Ecto neural progenitor cell (in vitro differentiated cells): ENCODE results near the gene GABPB1.

ENCODE experiments used
- DNase-seq: peaks from one replicate; pipeline ENCODE4 v3.0.0-alpha.2; 2018; ENCODE audit warnings: low spot score

GABPB1 gene

GRCh38 chr15:50344006-50344464 is 11.0 kb downstream of the GABPB1 start:
- no peak for DNase-seq

- no peak for DNase-seq
Measured at GRCh38 chr15:50341616-50342136, 13.3 kb downstream of the GABPB1 start.

- no peak for DNase-seq
Measured at GRCh38 chr15:50340416-50340815, 14.6 kb downstream of the GABPB1 start.

- DNase-seq, result no peak
Measured at GRCh38 chr15:50339717-50340116, 15.3 kb downstream of the GABPB1 start.

GRCh38 chr15:50335251-50335650 is 19.7 kb downstream of the GABPB1 start:
- DNase-seq, result no peak

GRCh38 chr15:50333229-50333628 is 21.8 kb downstream of the GABPB1 start:
- no peak for DNase-seq

GRCh38 chr15:50330921-50331320 is 24.1 kb downstream of the GABPB1 start:
- DNase-seq, result no peak

GRCh38 chr15:50328116-50328515 is 26.9 kb downstream of the GABPB1 start:
- no peak for DNase-seq

GRCh38 chr15:50321680-50322210 is 33.3 kb downstream of the GABPB1 start:
- DNase-seq, result no peak

GRCh38 chr15:50320504-50320903 is 34.5 kb downstream of the GABPB1 start:
- no peak for DNase-seq

GRCh38 chr15:50318697-50319096 is 36.3 kb downstream of the GABPB1 start:
- DNase-seq, result no peak

GRCh38 chr15:50315814-50316630 is 39.0 kb downstream of the GABPB1 start:
- no peak for DNase-seq

GRCh38 chr15:50312636-50313035 is 42.4 kb downstream of the GABPB1 start:
- no peak for DNase-seq

- DNase-seq, result no peak
Measured at GRCh38 chr15:50307799-50308198, 47.2 kb downstream of the GABPB1 start.

- no peak for DNase-seq
Measured at GRCh38 chr15:50304836-50305235, 50.2 kb downstream of the GABPB1 start.

GRCh38 chr15:50302581-50302980 is 52.4 kb downstream of the GABPB1 start:
- no peak for DNase-seq

GRCh38 chr15:50298340-50298739 is 56.7 kb downstream of the GABPB1 start:
- no peak for DNase-seq

- no peak for DNase-seq
Measured at GRCh38 chr15:50295966-50296365, 59.0 kb downstream of the GABPB1 start.

GRCh38 chr15:50289749-50290148 is 65.2 kb downstream of the GABPB1 start:
- DNase-seq, result no peak

GRCh38 chr15:50287324-50288116 is 67.5 kb downstream of the GABPB1 start:
- no peak for DNase-seq

GRCh38 chr15:50281427-50281826 is 73.6 kb downstream of the GABPB1 start:
- DNase-seq, result no peak

GRCh38 chr15:50280271-50280670 is 74.7 kb downstream of the GABPB1 start:
- DNase-seq, result no peak

- no peak for DNase-seq
Measured at GRCh38 chr15:50278496-50278895, 76.5 kb downstream of the GABPB1 start.
